SW480 (cell line): ENCODE results near the gene REV1.
"Not testable (repeated sequence)": the region's sequence is repeated elsewhere in the genome, so short reads cannot be mapped to it uniquely, and the experiment has no call there.

ENCODE experiments used
- DNase-seq: peaks from one replicate; pipeline ENCODE4 v3.0.0-alpha.2; 2016; ENCODE audit warnings: low spot score

REV1 gene

GRCh38 chr2:99485824-99486223 lies 4.0 kb downstream of the REV1 start:
- DNase-seq, result no peak

- peak; percentile 10 for DNase-seq
Measured at GRCh38 chr2:99485411-99485810, 4.4 kb downstream of the REV1 start.

GRCh38 chr2:99484205-99484604 lies 5.6 kb downstream of the REV1 start:
- no peak for DNase-seq

- DNase-seq, result peak; percentile 24
Measured at GRCh38 chr2:99481941-99482340, 7.9 kb downstream of the REV1 start.

- DNase-seq, result no peak
Measured at GRCh38 chr2:99481527-99481926, 8.3 kb downstream of the REV1 start.

- peak; percentile 7 for DNase-seq
Measured at GRCh38 chr2:99480390-99480789, 9.4 kb downstream of the REV1 start.

- no peak for DNase-seq
Measured at GRCh38 chr2:99478632-99479031, 11.2 kb downstream of the REV1 start.

- no peak for DNase-seq
Measured at GRCh38 chr2:99477054-99477453, 12.8 kb downstream of the REV1 start.

- DNase-seq, result no peak
Measured at GRCh38 chr2:99476629-99477028, 13.2 kb downstream of the REV1 start.

- DNase-seq, result not testable (repeated sequence)
Measured at GRCh38 chr2:99475095-99475494, 14.7 kb downstream of the REV1 start.

- no peak for DNase-seq
Measured at GRCh38 chr2:99473518-99474083, 16.2 kb downstream of the REV1 start.

GRCh38 chr2:99472600-99472960 lies 17.2 kb downstream of the REV1 start:
- no peak for DNase-seq

- no peak for DNase-seq
Measured at GRCh38 chr2:99471654-99472599, 17.9 kb downstream of the REV1 start.

GRCh38 chr2:99470957-99471356 lies 18.9 kb downstream of the REV1 start:
- DNase-seq, result no peak

GRCh38 chr2:99470459-99470858 lies 19.4 kb downstream of the REV1 start:
- not testable (repeated sequence) for DNase-seq

GRCh38 chr2:99469394-99469793 lies 20.4 kb downstream of the REV1 start:
- no peak for DNase-seq

GRCh38 chr2:99468155-99468554 lies 21.7 kb downstream of the REV1 start:
- no peak for DNase-seq

- no peak for DNase-seq
Measured at GRCh38 chr2:99467390-99467789, 22.4 kb downstream of the REV1 start.

- DNase-seq, result no peak
Measured at GRCh38 chr2:99461828-99462483, 27.9 kb downstream of the REV1 start.

GRCh38 chr2:99458529-99458928 lies 31.3 kb downstream of the REV1 start:
- no peak for DNase-seq

- DNase-seq, result no peak
Measured at GRCh38 chr2:99451686-99452085, 38.1 kb downstream of the REV1 start.

- DNase-seq, result no peak
Measured at GRCh38 chr2:99451280-99451679, 38.5 kb downstream of the REV1 start.

- DNase-seq, result no peak
Measured at GRCh38 chr2:99450199-99450598, 39.6 kb downstream of the REV1 start.
